ENCODE results near the gene MAGED2. TPM values are rescaled to one million over a fixed set of nuclear protein-coding genes. Genes with fewer than 3 reads are reported as not detected.

The MAGED2 gene, protein sequence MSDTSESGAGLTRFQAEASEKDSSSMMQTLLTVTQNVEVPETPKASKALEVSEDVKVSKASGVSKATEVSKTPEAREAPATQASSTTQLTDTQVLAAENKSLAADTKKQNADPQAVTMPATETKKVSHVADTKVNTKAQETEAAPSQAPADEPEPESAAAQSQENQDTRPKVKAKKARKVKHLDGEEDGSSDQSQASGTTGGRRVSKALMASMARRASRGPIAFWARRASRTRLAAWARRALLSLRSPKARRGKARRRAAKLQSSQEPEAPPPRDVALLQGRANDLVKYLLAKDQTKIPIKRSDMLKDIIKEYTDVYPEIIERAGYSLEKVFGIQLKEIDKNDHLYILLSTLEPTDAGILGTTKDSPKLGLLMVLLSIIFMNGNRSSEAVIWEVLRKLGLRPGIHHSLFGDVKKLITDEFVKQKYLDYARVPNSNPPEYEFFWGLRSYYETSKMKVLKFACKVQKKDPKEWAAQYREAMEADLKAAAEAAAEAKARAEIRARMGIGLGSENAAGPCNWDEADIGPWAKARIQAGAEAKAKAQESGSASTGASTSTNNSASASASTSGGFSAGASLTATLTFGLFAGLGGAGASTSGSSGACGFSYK
- 551 and 630 TPM in 2 replicates for total RNA-seq
- polyA plus RNA-seq (2012), result 375 TPM

DNA sequence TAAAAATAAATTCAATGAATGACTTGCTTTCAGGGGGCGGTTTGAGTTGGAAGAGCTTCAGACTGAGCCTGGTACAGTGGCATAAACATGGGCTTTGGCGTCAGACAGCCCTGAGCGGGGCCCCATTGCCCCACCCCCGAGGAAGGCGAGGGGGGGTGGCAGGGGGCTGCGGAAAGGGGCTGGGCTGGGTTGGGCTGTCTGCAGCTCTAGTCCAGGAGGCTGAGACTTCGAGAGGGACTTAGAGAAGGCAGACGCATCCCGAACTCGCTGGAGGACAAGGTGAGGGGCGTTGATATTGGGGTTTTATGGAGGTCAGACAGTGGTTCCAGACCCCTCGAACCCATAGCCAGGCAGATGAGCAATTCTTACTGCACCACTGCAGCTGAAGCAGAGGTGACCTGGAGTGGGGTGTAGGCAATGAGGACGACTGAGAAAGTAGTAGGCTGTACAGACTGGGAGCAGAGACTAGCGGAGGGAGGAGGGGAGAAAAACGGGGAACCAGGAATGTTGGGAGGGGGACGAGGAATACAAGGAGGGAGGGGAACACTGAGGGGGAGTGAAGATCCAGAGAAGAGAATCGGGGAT lies at the start of gene MAGED2:
TSS of gene MAGED2 (plus strand) at position 222 of the 585 bp plus-strand sequence. CDS start 1,587 bp downstream, outside the sequence.
- DNase-seq (ENCODE audit: low read depth), result peak; percentile 51

DNA sequence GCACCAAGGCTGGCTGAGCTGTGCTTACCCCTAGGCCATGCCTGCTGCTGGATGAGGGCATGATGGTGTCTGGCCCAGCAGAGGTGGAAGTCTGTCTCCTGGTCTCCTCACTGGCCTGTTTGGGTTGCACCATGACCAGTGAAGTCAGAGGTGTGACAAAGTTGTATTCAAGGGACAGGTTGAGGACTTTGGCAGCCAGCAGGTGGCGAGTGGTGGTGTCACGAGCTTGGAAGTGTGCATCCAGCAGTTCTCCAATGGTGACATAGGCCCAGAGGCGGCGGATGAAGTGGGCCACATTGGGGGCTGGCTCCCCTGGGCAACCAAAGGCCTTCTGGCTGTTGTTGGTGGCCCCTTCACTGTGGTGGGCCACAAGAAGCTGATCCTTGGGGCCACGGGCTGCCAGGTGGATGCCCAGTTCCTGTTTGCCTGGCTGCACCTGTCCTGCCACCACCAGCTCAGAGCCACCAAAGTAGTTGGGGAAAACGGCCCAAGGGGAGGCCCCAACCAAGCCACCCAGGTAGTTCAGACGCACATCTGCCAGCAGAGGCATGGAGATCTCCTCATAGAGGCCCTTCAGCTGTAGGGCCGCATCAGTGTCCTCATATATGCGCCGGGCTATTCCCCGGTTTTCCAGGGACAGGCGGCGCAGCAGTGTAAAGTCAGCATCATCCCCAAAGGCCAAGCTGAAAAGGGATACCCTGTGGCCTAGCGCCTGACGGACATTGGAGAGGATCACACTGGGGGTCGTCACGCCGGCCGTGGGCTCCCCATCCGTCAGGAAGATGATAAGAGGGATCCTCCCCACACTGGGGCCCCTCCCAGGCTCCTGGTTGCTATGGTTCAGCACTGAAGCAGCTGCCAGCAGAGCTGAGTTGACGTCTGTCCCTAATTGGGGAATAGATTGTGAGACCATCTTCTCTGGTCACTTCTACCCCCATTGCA lies 49.2 kb upstream of the MAGED2 start:
- DNase-seq (ENCODE audit: low read depth), result no peak

DNA sequence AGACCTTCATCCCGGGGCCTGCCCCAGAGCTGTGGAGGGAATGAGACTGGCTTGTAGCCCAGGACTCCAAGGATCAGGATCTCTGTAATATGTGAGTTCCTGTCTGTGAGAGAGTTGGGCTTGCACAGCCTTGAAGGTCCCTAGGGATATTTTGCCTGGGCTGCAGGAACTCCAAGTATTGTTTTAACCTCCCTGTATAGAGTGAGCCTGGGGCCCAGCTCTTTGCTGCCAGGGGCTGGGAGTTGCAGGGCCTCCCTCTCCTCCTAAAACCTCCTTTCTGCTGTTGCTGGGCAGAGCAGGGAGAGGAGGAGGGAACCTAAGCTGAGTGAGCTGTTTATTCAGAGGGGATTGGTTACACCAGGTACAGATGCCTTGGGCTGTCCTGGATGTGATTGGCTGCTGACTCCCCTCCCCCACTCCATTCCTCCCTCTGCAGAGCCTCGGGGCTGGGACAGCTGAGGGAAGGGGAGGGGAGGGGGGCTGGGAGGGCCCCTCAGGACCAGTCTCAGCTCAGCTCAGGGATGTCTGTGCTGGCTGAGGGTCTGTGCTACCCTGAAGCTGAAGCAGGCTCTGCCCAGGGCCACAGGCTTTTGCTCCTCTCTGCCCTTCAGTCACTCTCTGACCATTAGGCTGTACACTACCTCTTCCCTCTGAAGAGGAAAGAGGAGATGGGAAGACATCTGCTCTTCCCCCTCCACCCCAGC lies 33.0 kb upstream of the MAGED2 start:
- DNase-seq (ENCODE audit: low read depth), result peak; percentile 58

DNA sequence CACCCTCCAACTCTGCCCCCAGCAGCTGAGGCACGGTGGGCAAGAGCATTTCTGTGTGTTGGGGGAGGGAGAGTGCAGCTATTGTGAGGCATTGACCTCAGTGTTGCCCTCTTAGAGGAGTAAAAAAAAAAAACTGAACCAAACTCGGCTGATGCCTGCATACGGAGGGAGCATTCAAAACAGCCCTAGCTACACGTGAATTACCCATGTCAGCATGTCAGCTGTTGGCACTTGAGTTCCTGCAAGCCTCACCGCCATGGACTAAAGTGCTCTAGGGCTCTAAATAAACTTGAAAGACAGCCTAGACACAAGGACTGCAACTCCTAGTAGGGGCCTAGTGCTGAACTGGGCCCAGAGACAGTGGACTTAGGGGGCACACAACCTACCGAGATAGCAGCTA lies 31.5 kb upstream of the MAGED2 start:
- peak; percentile 3 for DNase-seq (ENCODE audit: low read depth)

DNA sequence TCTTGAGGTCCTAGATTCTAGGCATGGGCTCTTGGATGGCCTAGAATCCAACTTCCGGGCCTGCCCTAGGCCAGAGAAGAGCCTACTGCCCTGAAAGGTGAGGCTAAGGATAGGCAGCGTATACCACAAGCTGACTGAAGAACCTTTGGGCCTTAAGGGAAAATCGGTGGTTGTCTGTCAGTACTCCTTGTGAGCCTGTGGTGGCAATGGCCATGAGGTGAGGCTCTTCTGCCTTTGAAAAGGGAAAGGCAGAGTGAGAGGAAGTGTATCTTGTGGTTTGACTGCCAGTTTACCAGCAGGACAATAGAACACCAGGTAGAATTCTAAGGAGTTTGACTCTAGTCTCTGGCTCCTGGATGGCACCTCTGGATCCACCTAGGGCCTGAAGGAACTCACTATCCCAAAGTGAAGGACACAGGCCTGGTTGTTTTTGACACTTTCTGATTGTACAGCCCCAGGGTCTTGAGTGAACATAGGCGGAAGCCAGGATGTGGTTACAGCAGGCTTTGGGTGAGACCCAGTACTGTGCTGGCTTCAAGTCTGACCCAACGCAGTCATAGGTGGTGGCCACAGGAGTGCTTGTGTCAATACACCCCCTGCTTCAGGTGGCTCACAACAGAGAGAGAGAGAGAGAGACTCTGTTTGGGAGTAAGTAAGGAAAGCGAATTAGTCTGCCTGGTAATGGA lies 30.4 kb upstream of the MAGED2 start:
- no peak for DNase-seq (ENCODE audit: low read depth)

DNA sequence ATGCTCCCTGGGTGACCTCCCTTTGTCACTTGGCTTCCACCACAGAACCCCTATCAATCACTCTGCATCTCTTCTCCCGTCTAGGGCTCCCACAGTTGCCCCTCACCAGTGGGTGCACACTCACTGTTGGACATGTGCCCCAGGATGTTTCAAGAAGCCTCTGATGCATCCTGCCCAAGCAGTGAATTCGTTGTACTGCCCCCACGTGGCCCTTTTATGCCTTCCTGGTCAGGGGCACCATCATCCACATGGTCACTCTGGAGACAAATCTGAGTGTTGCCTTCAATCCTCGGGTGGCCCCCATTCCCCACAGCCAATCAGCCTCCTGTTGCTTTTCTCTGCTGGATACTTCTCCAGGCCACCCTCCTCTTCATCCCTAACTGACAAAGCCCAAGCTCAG lies 21.6 kb upstream of the MAGED2 start:
- peak; percentile 17 for DNase-seq (ENCODE audit: low read depth)

DNA sequence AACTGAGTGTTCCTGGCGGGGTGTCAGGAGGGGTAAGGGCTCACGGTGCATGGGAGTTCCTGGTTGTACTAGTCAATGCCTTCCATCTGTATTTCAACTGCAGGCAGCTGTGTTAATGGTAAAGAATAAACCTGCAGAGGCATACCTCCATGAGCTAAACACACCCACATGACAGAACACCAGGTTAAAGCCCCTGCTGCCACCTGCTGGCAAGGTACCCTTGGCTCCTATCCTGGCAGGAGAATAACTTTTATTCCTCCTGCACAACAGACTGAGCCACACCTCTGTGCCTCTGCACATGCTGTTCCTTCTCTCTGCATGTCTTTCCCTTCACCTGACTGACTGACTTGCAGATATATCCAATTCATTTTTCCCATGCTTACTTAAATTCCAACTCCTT lies 20.6 kb upstream of the MAGED2 start:
- no peak for DNase-seq (ENCODE audit: low read depth)

DNA sequence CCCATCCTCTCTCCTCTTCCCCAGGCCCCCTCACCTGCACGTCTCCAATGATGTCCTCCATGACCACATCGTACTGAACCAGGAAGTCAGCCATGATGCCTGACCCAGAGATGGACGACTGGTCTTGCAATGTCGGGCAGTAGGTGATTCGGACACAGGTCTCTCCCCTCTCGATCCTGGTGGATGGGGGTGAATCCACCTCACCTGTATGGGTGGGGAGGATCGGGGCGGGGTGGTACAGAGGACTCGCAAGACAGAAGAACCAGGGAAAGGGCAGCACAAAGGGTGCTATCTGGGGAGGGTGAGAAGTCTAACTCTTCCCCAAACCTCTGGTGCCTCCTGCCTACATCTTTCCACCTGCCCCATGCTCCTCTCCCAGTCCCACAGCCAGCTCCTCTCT lies 19.1 kb upstream of the MAGED2 start:
- no peak for DNase-seq (ENCODE audit: low read depth)

DNA sequence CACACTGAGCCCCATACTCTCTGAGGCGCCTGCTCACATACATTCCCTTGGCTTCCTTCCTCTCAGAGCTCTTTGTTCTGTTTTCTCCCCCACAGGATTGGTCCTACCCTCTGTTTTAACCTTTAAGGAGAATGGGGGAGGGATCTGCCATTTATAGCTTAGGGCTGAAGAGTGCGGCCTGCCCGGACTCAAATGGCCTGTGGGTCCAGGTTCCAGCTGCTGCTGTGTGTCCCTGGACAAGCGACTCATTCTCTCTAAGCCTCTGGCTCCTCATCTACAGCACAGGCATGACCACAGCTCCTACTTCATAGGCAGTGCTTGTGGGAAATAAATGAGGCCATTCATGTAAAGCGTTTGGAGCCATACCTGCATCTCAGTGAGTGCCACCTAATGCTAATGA lies 18.1 kb upstream of the MAGED2 start:
- DNase-seq (ENCODE audit: low read depth), result peak; percentile 77

DNA sequence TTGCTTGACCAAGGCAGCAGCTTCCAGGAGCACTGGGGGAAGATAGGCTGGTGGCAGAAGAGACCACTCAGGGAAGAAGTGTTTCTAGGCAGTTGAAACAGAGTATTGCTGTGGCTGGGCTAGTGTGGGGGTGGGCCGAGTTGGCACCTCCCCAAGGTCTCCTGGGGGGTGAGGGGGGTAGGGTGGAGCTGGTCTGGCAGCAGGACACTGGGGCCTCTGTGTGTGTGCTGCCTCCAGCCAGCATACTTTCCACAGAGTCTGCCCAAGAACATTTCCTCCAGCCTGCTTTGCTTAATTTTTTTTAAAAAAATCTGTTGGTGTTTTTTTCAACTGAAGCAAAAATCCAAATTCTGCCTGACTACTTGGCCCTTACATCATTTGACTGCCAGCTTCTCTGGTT lies 13.5 kb upstream of the MAGED2 start:
- DNase-seq (ENCODE audit: low read depth), result no peak

DNA sequence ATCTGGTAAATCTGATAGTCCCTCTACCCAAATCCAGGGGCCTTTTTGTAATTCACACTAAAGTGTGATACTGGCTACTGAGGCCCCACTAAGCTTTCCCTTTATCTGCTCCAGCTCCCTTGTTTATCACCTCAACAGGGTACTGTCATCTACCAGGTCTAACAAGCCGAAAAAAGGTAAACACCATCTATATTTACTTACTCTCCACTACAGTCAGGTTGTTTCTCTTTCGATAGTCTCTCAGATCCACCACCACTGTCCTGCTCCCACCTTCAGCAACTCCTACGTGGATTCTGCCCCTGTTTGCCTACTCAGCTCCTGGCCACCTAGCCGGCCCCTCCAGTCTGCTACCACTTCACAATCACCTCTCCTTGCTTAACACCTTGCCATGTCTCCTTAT lies 12.8 kb upstream of the MAGED2 start:
- DNase-seq (ENCODE audit: low read depth), result no peak

DNA sequence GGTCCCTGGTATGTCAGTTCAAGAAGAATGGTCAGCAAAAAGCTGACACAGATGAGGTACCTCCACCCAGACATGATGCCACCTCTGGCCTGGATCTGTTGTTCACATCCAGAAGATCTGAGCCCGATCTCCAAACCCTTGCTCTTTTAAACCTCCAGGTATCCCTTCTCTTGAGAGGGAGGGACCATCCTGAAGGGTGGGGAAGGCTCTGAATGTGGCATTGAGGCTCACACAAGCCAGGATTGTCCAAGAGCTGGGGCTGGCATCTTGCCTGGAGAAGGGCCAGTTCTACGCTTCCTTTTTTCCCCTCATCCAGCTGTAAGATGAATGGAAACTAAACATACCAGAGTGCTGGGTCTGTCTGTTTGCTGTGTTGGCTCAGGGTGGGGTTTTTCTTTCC lies 9.4 kb upstream of the MAGED2 start, which contains the start of gene ITIH6:
TSS of gene ITIH6 (minus strand) at position 119 of the 400 bp plus-strand sequence. CDS start at position 74, 45 bp downstream.
- DNase-seq (ENCODE audit: low read depth), result no peak

DNA sequence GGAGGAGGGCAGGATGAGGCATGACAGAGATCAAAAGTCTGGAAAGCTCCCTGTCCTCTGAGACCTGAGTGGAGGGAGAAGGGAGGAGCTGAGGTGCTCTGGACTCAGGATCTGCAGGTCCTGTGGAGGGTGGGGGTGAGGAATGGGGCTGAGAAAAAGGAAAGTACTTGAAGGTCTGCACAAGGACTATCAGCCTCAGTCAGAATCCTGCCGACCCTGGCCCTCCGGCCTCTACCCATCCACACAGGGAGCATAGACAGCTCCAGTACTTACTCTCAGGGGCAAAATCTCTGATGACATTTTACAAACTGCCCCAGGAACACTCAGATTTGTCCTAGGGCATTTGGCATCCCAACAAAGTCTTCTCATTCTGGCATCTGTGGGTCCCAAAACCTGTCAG lies 8.5 kb upstream of the MAGED2 start:
- DNase-seq (ENCODE audit: low read depth), result no peak

DNA sequence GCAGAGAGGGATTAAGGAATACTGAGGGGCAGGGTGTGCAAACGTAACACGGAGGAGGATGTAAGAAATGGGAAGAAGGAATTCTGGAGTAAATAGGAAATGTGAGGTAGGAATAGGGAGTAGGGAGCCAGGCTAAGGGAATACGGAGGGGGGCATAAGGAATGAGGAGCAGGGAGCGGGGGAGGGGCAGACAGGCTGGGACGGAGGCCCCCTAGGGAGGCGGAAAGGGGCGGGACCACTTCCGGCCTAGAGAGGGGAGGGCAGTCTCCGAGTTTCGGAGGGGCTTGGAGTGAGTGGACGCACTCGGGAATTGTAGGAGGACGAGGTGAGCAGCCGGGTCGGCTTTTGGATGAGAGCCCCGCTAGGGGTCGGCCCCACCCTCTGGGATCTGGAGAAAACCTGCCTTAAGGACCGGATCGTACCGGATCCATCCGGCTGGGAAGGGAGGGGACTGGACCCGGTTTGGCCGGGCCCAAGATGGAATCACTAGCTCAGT lies 612 bp downstream of the MAGED2 start:
- peak; percentile 76 for DNase-seq (ENCODE audit: low read depth)

DNA sequence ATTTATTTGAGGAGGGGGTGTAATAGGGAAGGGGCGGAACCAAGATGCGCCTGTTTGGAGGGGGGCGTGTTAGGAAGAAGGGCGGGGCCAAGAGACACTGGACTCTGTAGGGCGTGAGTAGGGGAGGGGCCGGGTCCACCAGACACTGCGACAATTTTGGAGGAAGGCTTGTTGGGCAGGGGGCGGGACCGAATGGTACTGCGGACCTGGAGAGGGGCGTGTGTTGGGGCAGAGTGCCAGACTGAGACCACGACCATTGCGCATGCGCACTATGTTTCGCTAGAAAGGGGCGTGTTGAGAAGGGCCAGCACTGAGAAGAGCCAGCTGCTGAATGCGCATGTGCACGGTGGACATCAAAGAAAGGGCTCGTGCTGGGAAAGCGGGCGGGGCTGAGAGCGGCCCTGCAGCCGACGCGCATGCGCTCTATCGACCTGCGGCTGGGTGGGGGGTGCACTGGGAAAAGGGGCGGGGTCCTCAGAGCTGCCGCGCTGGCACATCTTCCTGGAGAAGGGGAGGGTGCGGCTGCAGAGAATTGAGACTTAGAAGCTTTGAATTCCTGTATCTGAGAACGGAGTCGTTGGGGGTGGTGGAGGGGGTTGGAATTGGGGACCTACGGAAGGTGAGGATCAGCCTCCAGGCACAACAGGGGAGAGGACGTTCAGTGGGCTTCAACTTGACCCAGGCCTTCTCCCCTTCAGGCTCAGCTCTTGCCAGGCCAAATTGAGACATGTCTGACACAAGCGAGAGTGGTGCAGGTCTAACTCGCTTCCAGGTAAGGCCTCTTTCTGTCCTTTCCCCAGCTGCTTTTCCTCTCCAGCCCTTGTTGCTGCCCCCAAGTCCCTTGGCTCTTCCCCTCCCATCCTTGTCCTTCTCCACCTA lies 1.3 kb downstream of the MAGED2 start:
- peak; percentile 97 for DNase-seq (ENCODE audit: low read depth)

DNA sequence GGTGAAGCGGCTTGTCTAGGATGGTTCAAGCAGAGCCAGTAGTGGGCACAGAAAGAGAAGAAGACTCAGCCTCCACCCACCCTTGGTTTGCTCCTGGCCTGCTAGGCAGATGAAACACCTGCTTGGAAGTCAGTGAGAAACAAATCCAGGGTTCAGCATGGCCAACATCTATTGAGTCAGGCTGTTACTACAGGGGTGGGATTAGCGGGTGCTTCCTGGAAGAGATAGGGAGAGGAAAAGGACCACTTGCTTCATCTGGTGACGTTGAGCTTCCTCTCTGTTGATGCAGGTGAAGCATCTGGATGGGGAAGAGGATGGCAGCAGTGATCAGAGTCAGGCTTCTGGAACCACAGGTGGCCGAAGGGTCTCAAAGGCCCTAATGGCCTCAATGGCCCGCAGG lies 3.0 kb downstream of the MAGED2 start:
- no peak for DNase-seq (ENCODE audit: low read depth)

DNA sequence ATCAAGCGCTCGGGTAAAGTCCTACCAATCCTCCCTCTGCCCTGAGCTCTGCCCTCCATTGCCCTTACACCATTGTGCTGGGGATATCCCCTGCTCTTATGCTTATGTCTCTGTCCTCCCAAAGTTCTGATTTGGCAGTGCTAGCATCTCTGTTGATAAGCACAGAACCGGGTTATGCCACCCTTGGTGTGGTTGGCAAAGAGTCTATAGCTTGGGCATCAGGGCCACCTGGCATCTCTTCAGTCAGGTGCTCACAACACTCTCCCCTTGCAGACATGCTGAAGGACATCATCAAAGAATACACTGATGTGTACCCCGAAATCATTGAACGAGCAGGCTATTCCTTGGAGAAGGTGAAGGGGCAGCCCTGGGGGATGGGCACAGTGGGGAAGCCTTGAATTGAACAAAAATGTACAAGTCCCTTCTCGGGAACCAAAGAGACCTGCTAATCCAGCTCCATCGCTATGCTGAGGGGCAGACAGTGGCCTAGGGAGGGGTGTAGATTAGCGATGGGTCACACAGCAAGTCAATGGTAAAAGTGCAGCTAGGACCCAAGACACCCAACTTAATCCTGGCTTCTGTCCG lies 3.8 kb downstream of the MAGED2 start:
- DNase-seq (ENCODE audit: low read depth), result no peak

DNA sequence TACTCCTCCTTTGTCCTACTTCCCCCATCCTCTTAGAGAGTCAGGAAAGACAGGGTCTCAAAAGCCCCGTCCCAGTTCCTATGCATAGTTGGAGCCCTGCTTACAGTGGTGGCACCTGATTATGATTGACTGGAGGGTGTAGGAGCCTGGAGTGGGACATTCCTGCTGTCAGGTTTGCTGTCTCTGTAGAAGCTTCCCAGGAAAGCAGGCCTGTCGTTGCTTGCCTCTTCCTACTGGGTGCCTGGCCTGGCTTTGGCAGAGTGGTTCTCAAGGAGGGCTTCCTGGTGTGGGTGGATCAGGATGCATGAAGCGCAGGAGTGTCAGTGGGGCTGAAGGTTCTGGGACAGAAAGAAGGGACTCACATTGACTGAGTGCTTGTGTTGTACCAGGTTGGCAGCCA lies 4.8 kb downstream of the MAGED2 start:
- no peak for DNase-seq (ENCODE audit: low read depth)
